OCI-LY3 (cell line): ENCODE measurements around the gene RETREG1.

Experiments used
- H2AFZ ChIP-seq: fragments of 200-600, 300-600 bp; shearing (Covaris generic); 2 replicates; pipeline ENCODE4 v1.6.0; 2014; ENCODE audit warnings: antibody characterized with exemption, low read depth, low read length
- H3K27ac ChIP-seq: fragments of 200-600, 300-600 bp; sonication (generic); 2 replicates; pipeline ENCODE4 v1.5.1; 2014; ENCODE audit warnings: mild to moderate bottlenecking, low read length, moderate library complexity, mixed read lengths
- H3K27me3 ChIP-seq: fragments of 200-600, 300-600 bp; sonication (generic); 2 replicates; pipeline ENCODE4 v1.6.1; 2014; ENCODE audit warnings: low read depth, low read length, mixed read lengths
- H3K36me3 ChIP-seq: fragments of 200-600, 300-600 bp; sonication (generic); replicated peaks from 2 replicates; pipeline ENCODE3; 2014; ENCODE audit warnings: low read depth, low read length, mixed read lengths
- H3K4me1 ChIP-seq: fragments of 300-600, 200-600 bp; sonication (generic); 2 replicates; pipeline ENCODE4 v1.6.1; 2014; ENCODE audit warnings: low read length, mixed read lengths
- H3K4me2 ChIP-seq: fragments of 200-600, 300-600 bp; sonication (generic); 2 replicates; pipeline ENCODE4 v1.6.1; 2014; ENCODE audit warnings: low read length, mixed read lengths
- H3K4me3 ChIP-seq: fragments of 300-600, 200-600 bp; sonication (generic); 2 replicates; pipeline ENCODE4 v1.5.1; 2014; ENCODE audit warnings: antibody characterized with exemption, mild to moderate bottlenecking, low read length, moderate library complexity
- H3K79me2 ChIP-seq: fragments of 300-600, 200-600 bp; shearing (Covaris generic); 2 replicates; pipeline ENCODE4 v1.6.1; 2014; ENCODE audit warnings: mild to moderate bottlenecking, low read length, mixed read lengths
- H3K9ac ChIP-seq: fragments of 300-600, 200-600 bp; shearing (Covaris generic); 2 replicates; pipeline ENCODE4 v1.6.0; 2014; ENCODE audit warnings: mild to moderate bottlenecking, low read length, moderate library complexity
- H3K9me3 ChIP-seq: fragments of 200-600, 300-600 bp; shearing (Covaris generic); 2 replicates; pipeline ENCODE4 v1.6.1; 2014; ENCODE audit warnings: low read length, mixed read lengths; ENCODE audit not compliant: insufficient read depth
- H4K20me1 ChIP-seq: fragments of 200-600, 300-600 bp; sonication (generic); 2 replicates; pipeline ENCODE4 v1.6.1; 2016; ENCODE audit warnings: low read length, mixed read lengths; ENCODE audit not compliant: insufficient read depth
- CTCF ChIP-seq: fragments of 200-600, 300-600 bp; sonication (generic); IDR thresholded peaks from 2 replicates; pipeline ENCODE4 v1.5.1; 2014; ENCODE audit warnings: antibody characterized with exemption, low read length, low read depth
- EZH2phosphoT487 ChIP-seq: fragments of 200-600 bp; shearing (Covaris generic); IDR thresholded peaks from 2 replicates; pipeline ENCODE4 v1.6.1; 2018; ENCODE audit warnings: antibody characterized with exemption, mixed run types, low read depth

Gene RETREG1

GRCh38 chr5:16508730-16509531 lies 107.9 kb downstream of the RETREG1 start:
- peaks cover 11% of the 10 kb centered on the region for H3K4me1 ChIP-seq
- H3K27me3 ChIP-seq = no peaks in the 10 kb centered on the region
- H4K20me1 ChIP-seq = no peaks in the 10 kb centered on the region
- H3K9me3 ChIP-seq = no peaks in the 10 kb centered on the region
- H3K79me2 ChIP-seq = no peaks in the 10 kb centered on the region
- H3K4me3 ChIP-seq = no peak overlapping the region
- H2AFZ ChIP-seq = no peak overlapping the region
- no peak overlapping the region for H3K9ac ChIP-seq
- H3K36me3 ChIP-seq = no peaks in the 10 kb centered on the region
- no peak for TF ChIP-seq EZH2phosphoT487
- TF ChIP-seq CTCF = no peak
- H3K27ac ChIP-seq = no peak overlapping the region
- H3K4me2 ChIP-seq = no peak overlapping the region

- Histone ChIP-seq H3K27ac (no peak overlapping the region), H3K4me1 (peaks cover 11% of the 10 kb centered on the region), H3K79me2 (no peaks in the 10 kb centered on the region), H3K9ac (no peak overlapping the region), H3K27me3 (no peaks in the 10 kb centered on the region), H3K9me3 (no peaks in the 10 kb centered on the region), H4K20me1 (no peaks in the 10 kb centered on the region), H3K36me3 (no peaks in the 10 kb centered on the region), H3K4me3 (no peak overlapping the region), H3K4me2 (no peak overlapping the region), H2AFZ (no peak overlapping the region)
- TF ChIP-seq CTCF (no peak), EZH2phosphoT487 (no peak)
Observed at GRCh38 chr5:16507716-16508115, 109.1 kb downstream of the RETREG1 start.

DNA sequence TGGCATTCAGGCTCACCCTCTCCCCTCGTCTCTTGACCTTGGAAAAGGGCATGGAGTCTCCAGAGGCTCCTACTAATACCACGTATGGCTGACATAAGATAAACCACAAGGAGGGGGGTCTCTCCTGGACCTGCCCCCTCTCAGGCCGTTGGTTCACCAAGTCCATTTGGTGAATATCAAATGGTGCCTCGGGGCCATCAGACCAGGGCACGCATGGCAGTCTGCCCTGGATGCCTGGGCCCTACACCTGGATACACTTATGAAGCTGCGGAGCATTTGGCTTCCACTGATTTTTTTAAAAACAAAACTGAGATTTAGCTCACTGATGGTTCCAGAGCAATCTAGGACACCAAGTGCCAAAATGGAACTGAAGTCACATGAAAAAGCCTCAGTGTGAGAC lies 110.9 kb downstream of the RETREG1 start:
- Histone ChIP-seq H3K27ac (no peak overlapping the region), H3K79me2 (no peaks in the 10 kb centered on the region), H4K20me1 (no peaks in the 10 kb centered on the region), H3K9me3 (no peaks in the 10 kb centered on the region), H3K27me3 (no peaks in the 10 kb centered on the region), H3K36me3 (no peaks in the 10 kb centered on the region), H2AFZ (no peak overlapping the region), H3K4me1 (peaks cover 11% of the 10 kb centered on the region), H3K4me3 (no peak overlapping the region), H3K4me2 (no peak overlapping the region), H3K9ac (no peak overlapping the region)
- TF ChIP-seq EZH2phosphoT487 = no peak
- no peak for TF ChIP-seq CTCF

- no peak overlapping the region for H2AFZ ChIP-seq
- H3K9ac ChIP-seq = no peak overlapping the region
- TF ChIP-seq CTCF = no peak
- TF ChIP-seq EZH2phosphoT487 = no peak
- no peaks in the 10 kb centered on the region for H3K27me3 ChIP-seq
- no peaks in the 10 kb centered on the region for H3K79me2 ChIP-seq
- H3K4me1 ChIP-seq = peaks cover 11% of the 10 kb centered on the region
- no peak overlapping the region for H3K4me3 ChIP-seq
- peak overlapping the region; percentile 32; the same call in 1 of the 2 replicates for H3K4me2 ChIP-seq
- H3K27ac ChIP-seq = no peak overlapping the region
- H4K20me1 ChIP-seq = no peaks in the 10 kb centered on the region
- H3K36me3 ChIP-seq = no peaks in the 10 kb centered on the region
- no peaks in the 10 kb centered on the region for H3K9me3 ChIP-seq
Observed at GRCh38 chr5:16505140-16505891, 111.5 kb downstream of the RETREG1 start.
